ENCODE results near the gene CCDC59. TPM values are rescaled to one million over a fixed set of nuclear protein-coding genes. Genes with fewer than 3 reads are reported as not detected.
"Not testable (repeated sequence)": the region's sequence is repeated elsewhere in the genome, so short reads cannot be mapped to it uniquely, and the experiment has no call there.

CCDC59 gene
- total RNA-seq, 4 donors from 2014 or later = 55.2 to 76.6 (median 73.2) TPM

- ATAC-seq (ENCODE audit: low FRiP score) = no peak
- no peak for TF ChIP-seq CTCF (IDR thresholded peaks at IDR 0.05)
- no peak for DNase-seq (ENCODE audit: low spot score)
Observed at GRCh38 chr12:82378997-82379396, 20.8 kb upstream of the CCDC59 start.

- ATAC-seq (ENCODE audit: low FRiP score) (no peak), DNase-seq (ENCODE audit: low spot score) (no peak)
- no peak for TF ChIP-seq CTCF (IDR thresholded peaks at IDR 0.05)
Observed at GRCh38 chr12:82375201-82375600, 17.0 kb upstream of the CCDC59 start.

DNA sequence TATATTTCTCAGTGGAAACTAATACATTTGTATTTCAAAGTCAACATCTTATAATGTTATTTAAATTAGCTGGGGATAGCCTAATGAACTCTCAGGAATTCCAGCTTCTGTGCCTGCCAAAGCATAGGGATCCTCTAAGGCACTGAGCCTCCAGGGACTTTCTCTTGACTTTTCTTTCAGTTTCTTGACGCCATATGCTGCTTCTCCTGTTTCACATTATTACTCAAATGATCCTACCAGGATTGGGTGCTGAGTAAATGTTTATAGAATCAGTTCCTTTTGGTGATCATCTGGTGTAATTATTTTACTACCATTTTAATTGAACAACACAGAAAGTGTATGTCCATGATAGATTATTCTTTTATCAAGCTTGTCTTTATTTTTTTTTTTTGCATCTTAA lies 8.0 kb upstream of the CCDC59 start:
- no peak for ATAC-seq (ENCODE audit: low FRiP score)
- DNase-seq (ENCODE audit: low spot score) = no peak
- TF ChIP-seq CTCF (IDR thresholded peaks at IDR 0.05) = no peak

DNA sequence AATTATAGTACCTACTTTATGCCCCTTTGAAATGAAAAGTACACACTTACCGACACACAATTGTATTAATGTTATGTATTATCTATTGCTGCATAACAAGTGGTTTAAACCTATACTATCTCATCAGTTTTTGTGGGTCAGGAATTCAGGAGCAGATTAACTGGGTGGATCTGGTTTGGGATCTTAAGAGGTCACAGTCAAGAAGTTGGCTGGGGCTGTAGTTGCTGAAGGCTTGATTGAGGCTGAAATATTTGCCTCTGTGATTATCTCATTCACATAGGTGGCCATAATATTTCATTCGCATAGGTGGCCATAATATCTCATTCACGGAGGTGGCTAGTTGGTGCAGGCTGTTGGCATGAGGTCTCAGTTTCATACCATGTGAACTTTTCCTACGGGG lies 5.8 kb upstream of the CCDC59 start:
- no peak for TF ChIP-seq CTCF (IDR thresholded peaks at IDR 0.05)
- no peak for DNase-seq (ENCODE audit: low spot score)
- no peak for ATAC-seq (ENCODE audit: low FRiP score)

DNA sequence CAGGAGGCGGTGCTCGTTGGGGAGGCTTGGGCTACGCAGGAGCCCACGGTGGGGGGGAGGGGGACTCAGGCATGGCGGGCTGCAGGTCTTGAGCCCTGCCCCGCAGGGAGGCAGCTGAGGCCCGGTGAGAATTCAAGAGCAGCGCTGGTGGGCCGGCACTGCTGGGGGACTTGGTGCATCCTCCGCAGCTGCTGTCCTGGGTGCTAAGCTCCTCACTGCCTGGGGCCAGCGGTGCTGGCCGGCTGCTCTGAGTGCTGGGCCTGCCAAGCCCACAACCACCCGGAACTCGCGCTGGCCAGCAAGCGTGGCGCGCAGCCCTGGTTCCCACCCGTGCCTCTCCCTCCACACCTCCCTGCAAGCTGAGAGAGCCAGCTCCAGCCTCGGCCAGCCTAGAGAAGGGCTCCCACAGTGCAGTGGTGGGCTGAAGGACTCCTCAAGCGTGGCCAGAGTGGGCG lies 3.3 kb upstream of the CCDC59 start:
- no peak for DNase-seq (ENCODE audit: low spot score)
- no peak for ATAC-seq (ENCODE audit: low FRiP score)
- TF ChIP-seq CTCF (IDR thresholded peaks at IDR 0.05) = no peak

- DNase-seq (ENCODE audit: low spot score); ATAC-seq (ENCODE audit: low FRiP score): not testable (repeated sequence)
Observed at GRCh38 chr12:82360834-82361233, 2.6 kb upstream of the CCDC59 start.

DNA sequence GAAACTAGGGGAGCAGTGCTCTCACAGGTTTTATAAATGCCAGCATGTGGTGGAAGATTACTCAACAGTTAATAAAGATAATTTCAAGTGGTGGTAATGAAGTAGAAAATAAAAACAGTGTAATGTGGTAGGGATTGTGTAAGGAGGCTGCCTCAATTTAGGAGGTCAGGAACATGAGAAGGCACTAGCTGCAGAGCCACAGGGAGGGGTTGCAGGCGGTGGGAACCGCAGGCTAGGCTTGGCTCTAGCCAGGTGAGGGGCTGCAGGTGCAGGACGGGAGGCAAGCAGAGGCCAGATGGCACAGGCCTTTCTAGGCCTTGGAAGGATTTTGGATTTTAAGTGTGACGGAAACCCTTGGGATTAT lies 910 bp upstream of the CCDC59 start:
- no peak for TF ChIP-seq CTCF (IDR thresholded peaks at IDR 0.05)
- DNase-seq (ENCODE audit: low spot score) = no peak
- peak; percentile 1 for ATAC-seq (ENCODE audit: low FRiP score)

DNA sequence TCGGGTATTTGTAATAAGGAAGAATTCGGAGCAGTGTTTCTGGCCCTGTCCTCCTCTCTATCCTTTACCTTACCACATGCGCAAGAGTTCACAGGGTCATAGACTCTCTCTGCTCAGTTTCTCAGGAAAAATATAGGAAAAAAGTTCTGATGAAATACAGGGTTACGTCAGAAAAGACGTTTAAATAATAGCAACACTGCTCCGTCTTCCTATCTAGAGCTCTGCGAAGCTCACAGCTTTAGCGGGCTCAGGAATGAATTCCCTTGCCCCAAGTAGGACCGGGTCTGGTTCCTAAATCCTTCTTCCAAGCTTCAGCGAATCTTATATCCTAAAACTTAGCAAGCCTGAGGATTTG lies 365 bp downstream of the CCDC59 start:
- no peak for TF ChIP-seq CTCF (IDR thresholded peaks at IDR 0.05)
- ATAC-seq (ENCODE audit: low FRiP score) (peak; percentile 2), DNase-seq (ENCODE audit: low spot score) (no peak)
